ENCODE data around the gene NAGA. TPM values are rescaled to one million over a fixed set of nuclear protein-coding genes. Genes with fewer than 3 reads are reported as not detected.

Gene NAGA
- 10 to 100 TPM; 36.0 to 46.8 TPM for total RNA-seq

GRCh38 chr22:42070517-42071422 lies at the start of gene NAGA:
Gene NAGA, minus strand, starts transcription at chr22:42070812. Its CDS starts 515 bp downstream, at chr22:42070297.

GRCh38 chr22:42090596-42091454 lies 20.2 kb upstream of the NAGA start, which contains the start of gene NDUFA6:
Gene NDUFA6, minus strand, starts transcription at chr22:42090772. Its CDS starts 28 bp downstream, at chr22:42090744.

GRCh38 chr22:42079319-42080251 lies 9.0 kb upstream of the NAGA start, which contains the start of gene SMDT1:
Gene SMDT1, plus strand, starts transcription at chr22:42079700. Its CDS starts 69 bp downstream, at chr22:42079769.

GRCh38 chr22:42074132-42074811 lies 3.7 kb upstream of the NAGA start, which contains the start of gene PHETA2:
Gene PHETA2, plus strand, starts transcription at chr22:42074248. Its CDS starts 3,046 bp downstream, at chr22:42077294.

Small RNA genes within 50 kb of the gene (small RNA-seq; reads per million reads assigned to genes)
- gene SNORD13P1, result 0 reads per million in 2 donors

Other genes starting within 250 kb of the NAGA start
- gene SREBF2, start 237.7 kb downstream of the NAGA start, total RNA-seq, result 100 to 1,000 TPM in 1 of 2 donors, 10 to 100 TPM in 1; 89.2 to 110 TPM
- gene SHISA8, start 155.7 kb downstream of the NAGA start, total RNA-seq, result not detected
- gene TNFRSF13C, start 144.0 kb downstream of the NAGA start, total RNA-seq, result under 1 TPM; under 0.01 to 0.34 TPM
- 10 to 100 TPM; 24.4 to 47.3 TPM for gene CENPM, start 123.7 kb downstream of the NAGA start, total RNA-seq
- gene SEPTIN3, start 101.4 kb downstream of the NAGA start, total RNA-seq, result 10 to 100 TPM in 1 of 2 donors, 1 to 10 TPM in 1; 4.3 to 18.6 TPM
- gene WBP2NL, start 72.0 kb downstream of the NAGA start, total RNA-seq, result 1 to 10 TPM in 1 of 2 donors, under 1 TPM in 1; under 0.01 to 1.0 TPM
- 1 to 10 TPM; 4.5 to 6.0 TPM for gene PHETA2, start 3.4 kb upstream of the NAGA start, total RNA-seq
- gene SMDT1, start 8.9 kb upstream of the NAGA start, total RNA-seq, result 1 to 10 TPM; 1.3 to 7.2 TPM
- gene NDUFA6, start 20.0 kb upstream of the NAGA start, total RNA-seq, result 10 to 100 TPM; 41.6 to 49.6 TPM
- gene CYP2D6, start 60.0 kb upstream of the NAGA start, total RNA-seq, result under 1 TPM; 0.34 to 0.67 TPM
- gene TCF20, start 199.8 kb upstream of the NAGA start, total RNA-seq, result 10 to 100 TPM; 26.8 to 29.3 TPM